ENCODE results near the gene PTGES2. TPM values are rescaled to one million over a fixed set of nuclear protein-coding genes. Genes with fewer than 3 reads are reported as not detected.
A peak's percentile ranks its signal among the peaks of the same experiment; 100 is the strongest.

PTGES2 gene
- total and polyA plus RNA-seq, 9 of the 15 experiments (the other 6 are each of a cell fraction or from before 2014, with no cell fraction given): 2.4 to 196 (median 90.1) TPM

GRCh38 chr9:128099231-128099931, 28.1 kb downstream of the PTGES2 start (continued):
- TF ChIP-seq ZFP91 (CRISPR knock-in tag; IDR thresholded peaks at IDR 0.05): no peak
- peak; percentile 75 for TF ChIP-seq TAL1 (IDR thresholded peaks at IDR 0.05)
- TF ChIP-seq CBFB (CRISPR knock-in tag; IDR thresholded peaks at IDR 0.05): peak; percentile 73; the same call in 1 of the 2 replicates
- peak; percentile 36 for TF ChIP-seq CCNT2 (IDR thresholded peaks at IDR 0.05; ENCODE audit: borderline replicate concordance, extremely low read depth, insufficient read length, low read depth, low read length)
- 0 out of 4 replicates have a peak, but pooled peaks of 1 of the 2 experiments have one; percentile 20 for TF ChIP-seq ZMIZ1 (IDR thresholded peaks at IDR 0.05; ENCODE audit: low read depth in 2 of 2, low read length in 2 of 2)
- TF ChIP-seq CREM (IDR thresholded peaks at IDR 0.05; ENCODE audit: low read depth): 0 out of 2 replicates have a peak, but pooled peaks have one; percentile 12
- TF ChIP-seq ETV5 (CRISPR knock-in tag; IDR thresholded peaks at IDR 0.05; ENCODE audit: low read depth): peak; percentile 56; the same call in 1 of the 2 replicates
- peak; percentile 89 for TF ChIP-seq TEAD4 (IDR thresholded peaks at IDR 0.05; ENCODE audit: low read length)
- TF ChIP-seq TEAD4 (CRISPR knock-in tag; IDR thresholded peaks at IDR 0.05; ENCODE audit: borderline replicate concordance): no peak
- no peak for TF ChIP-seq CEBPZ (IDR thresholded peaks at IDR 0.05; ENCODE audit: borderline replicate concordance, low read depth, low read length)
- 0 out of 2 replicates have a peak, but pooled peaks have one; percentile 1 for TF ChIP-seq RBFOX2 (IDR thresholded peaks at IDR 0.05; ENCODE audit: low read depth, low read length)
- peak; percentile 50 for TF ChIP-seq DACH1 (IDR thresholded peaks at IDR 0.05; ENCODE audit: partially characterized antibody)
- no peak for TF ChIP-seq ZNF165 (CRISPR knock-in tag; IDR thresholded peaks at IDR 0.05; ENCODE audit: borderline replicate concordance)
- TF ChIP-seq CBX3 (IDR thresholded peaks at IDR 0.05; ENCODE audit: borderline replicate concordance in 1 of 2, low read length in 2 of 2): 0 out of 3 replicates have a peak, but pooled peaks of 1 of the 2 experiments have one; percentile 30
- no peak for TF ChIP-seq ASH1L (IDR thresholded peaks at IDR 0.05; ENCODE audit: borderline replicate concordance, low read depth, partially characterized antibody)
- no peak for TF ChIP-seq ZNF121 (CRISPR knock-in tag; conservative IDR thresholded peaks at IDR 0.05)
